Chondrocyte (in vitro differentiated cells): ENCODE results near the gene RAB8A. TPM values are rescaled to one million over a fixed set of nuclear protein-coding genes. Genes with fewer than 3 reads are reported as not detected.

Experiments used
- DNase-seq: peaks from one replicate; pipeline ENCODE4 v3.0.0; 2021; ENCODE audit warnings: mixed read lengths, low spot score
- H3K27ac Mint-ChIP-seq: one replicate; pipeline ENCODE4 v1.8.0; 2021; ENCODE audit warnings: mild to moderate bottlenecking, moderate library complexity, mixed read lengths; ENCODE audit not compliant: unreplicated experiment
- H3K27me3 Mint-ChIP-seq: 2 replicates; pipeline ENCODE4 v1.8.0; 2021; ENCODE audit warnings: low read depth, mixed read lengths
- H3K36me3 Mint-ChIP-seq: 2 replicates; pipeline ENCODE4 v1.8.0; 2021; ENCODE audit warnings: low read depth, mixed read lengths
- H3K4me1 Mint-ChIP-seq: 2 replicates; pipeline ENCODE4 v1.8.0; 2021; ENCODE audit warnings: low read depth, mild to moderate bottlenecking, mixed read lengths
- H3K4me3 Mint-ChIP-seq: one replicate; pipeline ENCODE4 v1.8.0; 2021; ENCODE audit warnings: mild to moderate bottlenecking, moderate library complexity, mixed read lengths; ENCODE audit not compliant: unreplicated experiment
- H3K9me3 Mint-ChIP-seq: 2 replicates; pipeline ENCODE4 v1.8.0; 2021; ENCODE audit warnings: low read depth, mixed read lengths
- total RNA-seq: library from RNA; stranded (reverse); gene quantifications from 3 replicates; pipeline ENCODE4 v1.2.1, GENCODE V29; 2021
- TF ChIP-seq, protein P1 (sequence below): fragments of 200-600 bp; sonication (generic); IDR thresholded peaks from 2 replicates; pipeline ENCODE4 v1.5.0; 2021; ENCODE audit warnings: antibody characterized with exemption, mild to moderate bottlenecking, moderate library complexity

Gene RAB8A
- total RNA-seq, 1 donor from 2014 or later = 65.5 TPM

DNA sequence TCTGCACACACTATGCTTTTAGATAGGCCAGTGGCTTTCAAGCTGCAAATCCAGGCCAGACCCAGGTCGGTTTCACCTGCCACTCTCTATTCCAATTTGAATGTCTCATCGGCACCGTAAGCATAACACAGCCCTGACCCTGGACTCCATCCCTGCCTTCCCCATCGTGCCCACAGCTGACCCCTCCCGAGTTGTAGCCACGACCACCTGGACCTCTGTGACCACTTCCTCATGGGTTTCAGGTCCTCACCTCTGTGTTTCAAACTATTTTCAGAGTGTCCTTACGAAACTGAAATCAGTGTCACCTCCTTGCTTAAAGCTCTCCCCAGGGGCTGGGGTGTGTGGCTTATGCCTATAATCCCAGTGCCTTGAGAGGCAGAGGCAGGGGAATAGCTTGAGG is 22.8 kb downstream of the RAB8A start:
- no peak overlapping the region for H3K4me3 Mint-ChIP-seq
- no peak overlapping the region for H3K27ac Mint-ChIP-seq
- TF ChIP-seq, protein P1, sequence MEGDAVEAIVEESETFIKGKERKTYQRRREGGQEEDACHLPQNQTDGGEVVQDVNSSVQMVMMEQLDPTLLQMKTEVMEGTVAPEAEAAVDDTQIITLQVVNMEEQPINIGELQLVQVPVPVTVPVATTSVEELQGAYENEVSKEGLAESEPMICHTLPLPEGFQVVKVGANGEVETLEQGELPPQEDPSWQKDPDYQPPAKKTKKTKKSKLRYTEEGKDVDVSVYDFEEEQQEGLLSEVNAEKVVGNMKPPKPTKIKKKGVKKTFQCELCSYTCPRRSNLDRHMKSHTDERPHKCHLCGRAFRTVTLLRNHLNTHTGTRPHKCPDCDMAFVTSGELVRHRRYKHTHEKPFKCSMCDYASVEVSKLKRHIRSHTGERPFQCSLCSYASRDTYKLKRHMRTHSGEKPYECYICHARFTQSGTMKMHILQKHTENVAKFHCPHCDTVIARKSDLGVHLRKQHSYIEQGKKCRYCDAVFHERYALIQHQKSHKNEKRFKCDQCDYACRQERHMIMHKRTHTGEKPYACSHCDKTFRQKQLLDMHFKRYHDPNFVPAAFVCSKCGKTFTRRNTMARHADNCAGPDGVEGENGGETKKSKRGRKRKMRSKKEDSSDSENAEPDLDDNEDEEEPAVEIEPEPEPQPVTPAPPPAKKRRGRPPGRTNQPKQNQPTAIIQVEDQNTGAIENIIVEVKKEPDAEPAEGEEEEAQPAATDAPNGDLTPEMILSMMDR = no peak
- H3K27me3 Mint-ChIP-seq = no peaks in the 10 kb centered on the region
- no peaks in the 10 kb centered on the region for H3K9me3 Mint-ChIP-seq
- H3K36me3 Mint-ChIP-seq = peaks cover 41% of the 10 kb centered on the region
- no peak for DNase-seq
- H3K4me1 Mint-ChIP-seq = no peaks in the 10 kb centered on the region

DNA sequence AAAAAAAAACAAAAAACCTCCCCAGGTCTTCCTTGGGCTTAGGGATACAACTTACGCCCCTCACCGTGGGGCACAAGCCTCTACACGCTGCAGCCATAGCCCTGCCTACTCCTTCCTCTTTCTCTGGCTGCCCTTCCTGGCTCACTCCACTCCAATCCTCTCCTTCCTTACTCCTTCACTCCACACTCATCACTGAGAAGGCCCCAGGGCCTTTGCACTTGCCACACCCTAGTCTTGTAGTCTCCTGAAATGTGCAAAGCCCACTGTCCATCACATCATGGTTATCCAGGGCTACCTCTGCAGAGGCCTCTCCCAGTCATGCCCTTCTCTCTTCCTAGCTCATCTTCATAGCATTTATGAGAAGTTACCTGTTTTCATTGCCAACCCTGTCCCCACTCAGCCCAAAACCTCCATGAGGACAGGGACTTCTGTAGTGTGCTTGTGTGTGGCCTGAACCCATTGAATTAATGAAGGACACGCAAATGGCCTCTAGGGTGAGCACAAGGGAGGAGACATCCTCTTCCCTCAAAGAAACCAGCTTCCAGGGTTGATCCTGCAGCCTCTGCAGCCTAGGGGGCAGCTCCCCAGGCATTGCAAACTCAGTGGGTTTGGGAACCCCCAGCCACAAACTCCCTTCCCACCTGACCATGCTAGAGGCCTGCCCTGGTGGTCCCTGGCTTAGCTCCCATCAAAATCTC is 23.9 kb downstream of the RAB8A start:
- Mint-ChIP-seq H3K4me1 (no peaks in the 10 kb centered on the region), H3K27me3 (no peaks in the 10 kb centered on the region), H3K9me3 (no peaks in the 10 kb centered on the region), H3K27ac (no peak overlapping the region), H3K4me3 (no peak overlapping the region), H3K36me3 (peaks cover 34% of the 10 kb centered on the region)
- TF ChIP-seq, protein P1 = no peak
- DNase-seq = no peak

DNA sequence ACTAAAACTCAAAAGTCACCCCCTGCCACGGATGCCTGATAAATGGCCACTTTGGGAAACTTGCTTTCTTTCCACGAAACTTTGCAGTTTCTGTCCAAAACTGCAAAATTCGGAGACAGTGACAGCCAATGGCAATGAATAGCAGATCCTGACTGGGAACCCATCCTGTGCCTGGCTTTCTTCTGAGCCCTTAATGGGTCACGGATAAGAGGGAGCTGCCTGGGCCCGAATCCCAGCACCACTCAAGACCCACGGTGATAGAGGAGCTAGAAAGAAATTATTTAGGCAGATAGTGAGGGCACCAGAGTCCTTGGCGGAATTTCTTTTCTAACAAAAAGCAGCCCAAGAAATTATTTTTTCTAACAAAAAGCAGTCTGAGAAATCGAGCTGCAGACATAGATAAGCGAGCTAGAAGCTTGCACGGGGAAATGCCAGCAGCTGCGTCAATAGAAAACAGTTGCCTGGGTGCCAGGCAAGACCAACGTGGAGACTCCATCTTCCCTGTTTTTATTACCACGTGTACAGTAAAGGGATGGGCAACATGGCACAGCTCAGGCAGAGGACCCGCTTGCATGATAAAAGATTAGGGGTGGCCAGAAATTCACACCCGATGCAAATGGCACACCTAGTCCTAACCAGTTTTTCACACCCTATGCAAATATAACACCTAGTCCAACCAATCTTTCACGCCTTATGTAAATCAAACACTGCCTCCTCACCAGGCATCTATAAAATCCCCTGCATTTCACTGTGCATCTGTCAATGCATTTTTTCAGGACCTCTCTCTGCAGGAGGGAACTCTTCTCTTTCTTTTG is 24.7 kb downstream of the RAB8A start:
- H3K4me1 Mint-ChIP-seq = no peaks in the 10 kb centered on the region
- H3K27ac Mint-ChIP-seq = no peak overlapping the region
- no peak for DNase-seq
- H3K4me3 Mint-ChIP-seq = no peak overlapping the region
- no peaks in the 10 kb centered on the region for H3K9me3 Mint-ChIP-seq
- TF ChIP-seq, protein P1 = no peak
- no peaks in the 10 kb centered on the region for H3K27me3 Mint-ChIP-seq
- peaks cover 30% of the 10 kb centered on the region for H3K36me3 Mint-ChIP-seq

DNA sequence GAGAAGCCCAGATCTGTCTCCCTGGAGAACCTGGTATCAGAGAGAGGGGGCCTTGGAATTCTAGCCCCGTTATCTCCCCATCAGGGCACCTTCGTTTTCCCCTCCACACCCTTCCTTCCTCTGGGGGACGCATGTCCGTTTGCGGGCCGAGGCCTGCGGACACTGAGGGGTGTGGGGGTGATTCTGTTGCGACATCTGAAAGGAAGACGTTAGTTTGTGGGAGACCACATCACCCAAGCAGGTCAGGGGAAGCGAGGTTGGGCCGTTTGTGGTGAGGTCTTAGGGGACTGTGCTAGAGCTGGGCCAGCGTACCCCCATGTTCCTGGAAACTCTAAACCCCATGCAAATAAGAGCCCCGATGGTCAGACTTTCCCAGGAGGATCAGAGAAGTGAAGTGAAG is 28.1 kb downstream of the RAB8A start:
- Mint-ChIP-seq H3K4me1 (no peaks in the 10 kb centered on the region), H3K4me3 (no peak overlapping the region), H3K9me3 (no peaks in the 10 kb centered on the region), H3K27me3 (peaks cover 2% of the 10 kb centered on the region), H3K36me3 (peaks cover 3% of the 10 kb centered on the region), H3K27ac (no peak overlapping the region)
- DNase-seq = no peak
- TF ChIP-seq, protein P1 = no peak

GRCh38 chr19:16141043-16141442 is 29.4 kb downstream of the RAB8A start:
- H3K27ac Mint-ChIP-seq = no peak overlapping the region
- H3K4me3 Mint-ChIP-seq = no peak overlapping the region
- TF ChIP-seq, protein P1 = no peak
- H3K9me3 Mint-ChIP-seq = no peaks in the 10 kb centered on the region
- no peaks in the 10 kb centered on the region for H3K36me3 Mint-ChIP-seq
- no peaks in the 10 kb centered on the region for H3K4me1 Mint-ChIP-seq
- H3K27me3 Mint-ChIP-seq = peaks cover 2% of the 10 kb centered on the region
- DNase-seq = no peak
